T follicular helper cell (primary cell): ENCODE measurements around the gene ZDHHC18.
A peak's percentile ranks its signal among the peaks of the same experiment; 100 is the strongest.

Experiments
- DNase-seq: peaks from one replicate; pipeline ENCODE4 v3.0.0-alpha.2; 2020; ENCODE audit warnings: low read depth

The ZDHHC18 gene

GRCh38 chr1:26900001-26900814, 73.7 kb downstream of the ZDHHC18 start, which contains the start of gene GPATCH3:
TSS of gene GPATCH3 (minus strand) at chr1:26900467. CDS start at chr1:26900442, 25 bp downstream.
- DNase-seq = peak; percentile 82

GRCh38 chr1:26900815-26901511, 74.5 kb downstream of the ZDHHC18 start:
- no peak for DNase-seq
